Measurements from ENCODE around the gene ZFAND3. TPM values are rescaled to one million over a fixed set of nuclear protein-coding genes. Genes with fewer than 3 reads are reported as not detected.

ZFAND3 gene
- polyA plus RNA-seq, 1 donor from 2014 or later = 6.4 TPM

GRCh38 chr6:38195113-38195635 is 375.6 kb downstream of the ZFAND3 start:
- Mint-ChIP-seq H3K4me3 (no peak overlapping the region), H3K36me3 (peaks cover 2% of the 10 kb centered on the region), H3K27ac (no peak overlapping the region), H3K27me3 (no peaks in the 10 kb centered on the region), H3K4me1 (no peaks in the 10 kb centered on the region), H3K9me3 (no peaks in the 10 kb centered on the region)

- Mint-ChIP-seq H3K4me1 (peaks cover 0 to 5% (median 5%) of the 10 kb centered on the region in 3 donors), H3K36me3 (peaks cover 2% of the 10 kb centered on the region), H3K9me3 (no peaks in the 10 kb centered on the region), H3K27ac (no peak overlapping the region), H3K27me3 (no peaks in the 10 kb centered on the region), H3K4me3 (no peak overlapping the region)
Measured at GRCh38 chr6:38198219-38198618, 378.7 kb downstream of the ZFAND3 start.

Other genes starting within 250 kb of the ZFAND3 start
- gene MDGA1, start 121.8 kb upstream of the ZFAND3 start, polyA plus RNA-seq = 2.9 TPM

All from IgD-negative memory B cell (primary cell).